ENCODE measurements around the gene ARHGEF5.
"Not testable (repeated sequence)": the region's sequence is repeated elsewhere in the genome, so short reads cannot be mapped to it uniquely, and the experiment has no call there.

ARHGEF5 gene

DNA sequence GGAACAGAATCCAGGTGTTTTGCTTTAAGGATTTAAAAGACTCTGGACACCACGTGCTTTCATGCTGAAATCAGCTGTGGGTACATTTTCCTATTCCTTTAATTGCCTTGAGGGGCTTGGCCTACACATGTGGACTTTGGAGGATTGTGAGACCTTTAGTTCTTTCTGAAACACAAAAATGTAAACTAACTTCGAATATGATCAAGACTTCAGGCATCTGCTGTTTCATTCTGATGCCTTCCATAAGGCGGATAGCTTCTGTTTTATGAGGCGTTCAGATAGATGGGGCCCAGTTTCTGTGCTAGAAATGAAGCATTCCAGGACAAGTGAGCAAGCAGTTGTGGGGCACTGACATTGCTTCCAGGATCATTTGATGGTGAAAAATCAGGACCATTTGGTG lies 49.7 kb downstream of the ARHGEF5 start:
- Histone ChIP-seq H3K27me3 (ENCODE audit: control insufficient read depth, insufficient read depth, low read length) (no peaks in the 10 kb centered on the region), H3K9me3 (ENCODE audit: control insufficient read depth, low read depth, low read length) (no peaks in the 10 kb centered on the region), H3K36me3 (ENCODE audit: control insufficient read depth, low read depth, low read length) (no peaks in the 10 kb centered on the region), H3K27ac (ENCODE audit: low read length) (no peak overlapping the region), H3K4me3 (ENCODE audit: low read length) (no peak overlapping the region), H3K4me1 (ENCODE audit: control insufficient read depth, low read depth, low read length) (no peaks in the 10 kb centered on the region), H3K9ac (ENCODE audit: low read length) (no peak overlapping the region)

GRCh38 chr7:144407266-144407931 lies 52.2 kb downstream of the ARHGEF5 start:
- Histone ChIP-seq H3K9me3 (ENCODE audit: control insufficient read depth, low read depth, low read length) (no peaks in the 10 kb centered on the region), H3K4me3 (ENCODE audit: low read length) (no peak overlapping the region), H3K27ac (ENCODE audit: low read length) (no peak overlapping the region)

DNA sequence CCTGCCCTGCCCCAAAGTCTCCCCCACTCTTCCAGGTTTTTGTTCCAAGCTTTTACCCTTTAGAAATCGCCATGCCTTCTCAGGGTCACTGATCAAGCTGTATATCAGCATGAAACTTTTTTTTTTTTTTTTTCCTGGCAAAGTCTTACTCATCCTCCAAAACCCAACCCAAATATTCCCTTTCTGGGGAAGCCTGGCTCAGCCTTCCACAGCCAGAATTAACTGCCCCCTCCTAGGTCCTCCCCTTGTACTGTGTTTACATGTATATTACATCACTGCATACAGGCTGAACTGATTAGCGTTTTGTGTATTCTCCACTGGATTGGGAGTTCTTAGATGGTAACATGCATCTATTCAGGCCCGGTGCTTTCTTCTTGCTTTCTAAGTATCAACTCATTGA lies 52.9 kb downstream of the ARHGEF5 start:
- no peaks in the 10 kb centered on the region for H3K9me3 ChIP-seq (ENCODE audit: control insufficient read depth, low read depth, low read length)
- no peak overlapping the region for H3K27ac ChIP-seq (ENCODE audit: low read length)
- no peaks in the 10 kb centered on the region for H3K36me3 ChIP-seq (ENCODE audit: control insufficient read depth, low read depth, low read length)
- H3K4me1 ChIP-seq (ENCODE audit: control insufficient read depth, low read depth, low read length) = no peaks in the 10 kb centered on the region
- H3K9ac ChIP-seq (ENCODE audit: low read length) = no peak overlapping the region
- H3K27me3 ChIP-seq (ENCODE audit: control insufficient read depth, insufficient read depth, low read length) = no peaks in the 10 kb centered on the region
- H3K4me3 ChIP-seq (ENCODE audit: low read length) = no peak overlapping the region

More at GRCh38 chr7:144407266-144407931, 52.2 kb downstream of the ARHGEF5 start:
- Histone ChIP-seq H3K9ac (ENCODE audit: low read length) (no peak overlapping the region), H3K27me3 (ENCODE audit: control insufficient read depth, insufficient read depth, low read length) (no peaks in the 10 kb centered on the region), H3K36me3 (ENCODE audit: control insufficient read depth, low read depth, low read length) (no peaks in the 10 kb centered on the region), H3K4me1 (ENCODE audit: control insufficient read depth, low read depth, low read length) (no peaks in the 10 kb centered on the region)

GRCh38 chr7:144410441-144410840 lies 55.2 kb downstream of the ARHGEF5 start:
- no peak overlapping the region for H3K4me3 ChIP-seq (ENCODE audit: low read length)
- H3K27ac ChIP-seq (ENCODE audit: low read length) = no peak overlapping the region
- H3K4me1 ChIP-seq (ENCODE audit: control insufficient read depth, low read depth, low read length) = no peaks in the 10 kb centered on the region
- H3K27me3 ChIP-seq (ENCODE audit: control insufficient read depth, insufficient read depth, low read length) = no peaks in the 10 kb centered on the region
- no peak overlapping the region for H3K9ac ChIP-seq (ENCODE audit: low read length)
- H3K36me3 ChIP-seq (ENCODE audit: control insufficient read depth, low read depth, low read length) = no peaks in the 10 kb centered on the region
- H3K9me3 ChIP-seq (ENCODE audit: control insufficient read depth, low read depth, low read length) = no peaks in the 10 kb centered on the region

GRCh38 chr7:144414815-144415214 lies 59.6 kb downstream of the ARHGEF5 start:
- H3K27ac ChIP-seq (ENCODE audit: low read length) = no peak overlapping the region
- H3K36me3 ChIP-seq (ENCODE audit: control insufficient read depth, low read depth, low read length) = no peaks in the 10 kb centered on the region
- no peak overlapping the region for H3K4me3 ChIP-seq (ENCODE audit: low read length)
- H3K9ac ChIP-seq (ENCODE audit: low read length) = no peak overlapping the region
- no peaks in the 10 kb centered on the region for H3K27me3 ChIP-seq (ENCODE audit: control insufficient read depth, insufficient read depth, low read length)
- no peaks in the 10 kb centered on the region for H3K4me1 ChIP-seq (ENCODE audit: control insufficient read depth, low read depth, low read length)
- H3K9me3 ChIP-seq (ENCODE audit: control insufficient read depth, low read depth, low read length) = no peaks in the 10 kb centered on the region

- H3K36me3 ChIP-seq (ENCODE audit: control insufficient read depth, low read depth, low read length) = no peaks in the 10 kb centered on the region
- no peaks in the 10 kb centered on the region for H3K27me3 ChIP-seq (ENCODE audit: control insufficient read depth, insufficient read depth, low read length)
- H3K27ac ChIP-seq (ENCODE audit: low read length) = no peak overlapping the region
- H3K9me3 ChIP-seq (ENCODE audit: control insufficient read depth, low read depth, low read length) = no peaks in the 10 kb centered on the region
- no peaks in the 10 kb centered on the region for H3K4me1 ChIP-seq (ENCODE audit: control insufficient read depth, low read depth, low read length)
- H3K9ac ChIP-seq (ENCODE audit: low read length) = no peak overlapping the region
- H3K4me3 ChIP-seq (ENCODE audit: low read length) = no peak overlapping the region
Observed at GRCh38 chr7:144415858-144416257, 60.7 kb downstream of the ARHGEF5 start.

DNA sequence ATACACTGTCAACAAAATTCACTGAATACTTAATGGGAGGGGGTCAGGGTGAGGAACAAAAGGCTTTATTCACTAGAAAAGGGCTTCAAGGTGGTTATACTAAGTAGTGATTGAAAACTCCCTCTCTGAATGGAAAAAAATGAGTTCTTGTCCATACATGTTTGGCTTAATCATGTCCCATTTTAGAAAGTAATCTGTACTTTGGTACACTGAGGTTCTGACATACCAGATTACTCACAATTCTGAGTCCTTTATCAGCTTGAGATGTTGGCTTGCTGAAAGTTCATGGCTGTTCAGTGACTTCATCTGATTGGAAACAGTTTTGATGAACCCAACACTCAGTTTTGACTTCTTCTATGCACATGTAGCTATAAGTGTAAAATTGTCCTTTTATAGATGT lies 61.1 kb downstream of the ARHGEF5 start:
- Histone ChIP-seq H3K27ac (ENCODE audit: low read length) (no peak overlapping the region), H3K4me3 (ENCODE audit: low read length) (no peak overlapping the region), H3K4me1 (ENCODE audit: control insufficient read depth, low read depth, low read length) (no peaks in the 10 kb centered on the region), H3K9me3 (ENCODE audit: control insufficient read depth, low read depth, low read length) (no peaks in the 10 kb centered on the region), H3K9ac (ENCODE audit: low read length) (no peak overlapping the region), H3K36me3 (ENCODE audit: control insufficient read depth, low read depth, low read length) (no peaks in the 10 kb centered on the region), H3K27me3 (ENCODE audit: control insufficient read depth, insufficient read depth, low read length) (no peaks in the 10 kb centered on the region)

GRCh38 chr7:144418931-144419330 lies 63.7 kb downstream of the ARHGEF5 start:
- H3K27ac ChIP-seq (ENCODE audit: low read length); H3K4me1 ChIP-seq (ENCODE audit: control insufficient read depth, low read depth, low read length); H3K9ac ChIP-seq (ENCODE audit: low read length); H3K27me3 ChIP-seq (ENCODE audit: control insufficient read depth, insufficient read depth, low read length); H3K4me3 ChIP-seq (ENCODE audit: low read length); H3K36me3 ChIP-seq (ENCODE audit: control insufficient read depth, low read depth, low read length); H3K9me3 ChIP-seq (ENCODE audit: control insufficient read depth, low read depth, low read length): not testable (repeated sequence)

GRCh38 chr7:144427539-144427938 lies 72.3 kb downstream of the ARHGEF5 start:
- not testable (repeated sequence) for H3K4me1 ChIP-seq (ENCODE audit: control insufficient read depth, low read depth, low read length)

DNA sequence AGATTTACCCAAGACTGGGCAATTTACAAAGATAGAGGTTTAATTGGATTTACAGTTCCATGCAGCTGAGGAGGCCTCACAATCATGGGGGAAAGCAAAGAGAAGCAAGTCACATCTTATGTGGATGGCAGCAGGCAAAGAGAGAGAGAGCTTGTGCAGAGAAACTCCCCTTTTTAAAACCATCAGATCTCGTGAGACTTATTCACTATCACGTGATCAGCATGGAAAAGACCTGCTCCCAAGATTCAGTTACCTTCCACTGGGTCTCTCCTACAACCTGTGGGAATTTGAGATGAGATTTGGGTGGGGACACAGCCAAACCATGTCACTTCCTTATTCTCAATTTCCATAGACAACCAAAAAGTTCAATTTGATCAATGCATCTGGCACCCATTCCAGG lies 73.2 kb downstream of the ARHGEF5 start:
- H3K27ac ChIP-seq (ENCODE audit: low read length) = no peak overlapping the region
- no peaks in the 10 kb centered on the region for H3K36me3 ChIP-seq (ENCODE audit: control insufficient read depth, low read depth, low read length)
- H3K9ac ChIP-seq (ENCODE audit: low read length) = no peak overlapping the region
- no peaks in the 10 kb centered on the region for H3K4me1 ChIP-seq (ENCODE audit: control insufficient read depth, low read depth, low read length)
- H3K4me3 ChIP-seq (ENCODE audit: low read length) = no peak overlapping the region
- H3K27me3 ChIP-seq (ENCODE audit: control insufficient read depth, insufficient read depth, low read length) = no peaks in the 10 kb centered on the region
- H3K9me3 ChIP-seq (ENCODE audit: control insufficient read depth, low read depth, low read length) = peaks cover 12% of the 10 kb centered on the region

More at GRCh38 chr7:144427539-144427938, 72.3 kb downstream of the ARHGEF5 start:
- H3K36me3 ChIP-seq (ENCODE audit: control insufficient read depth, low read depth, low read length); H3K27me3 ChIP-seq (ENCODE audit: control insufficient read depth, insufficient read depth, low read length); H3K9ac ChIP-seq (ENCODE audit: low read length); H3K27ac ChIP-seq (ENCODE audit: low read length); H3K4me3 ChIP-seq (ENCODE audit: low read length): not testable (repeated sequence)
- peaks cover 12% of the 10 kb centered on the region for H3K9me3 ChIP-seq (ENCODE audit: control insufficient read depth, low read depth, low read length)
